OCI-M2 (cell line): Measurements from ENCODE around the gene CYP46A1.
A peak's percentile ranks its signal among the peaks of the same experiment; 100 is the strongest.

Experiments used
- DNase-seq: peaks from one replicate; lab custom pipeline; 2025; ENCODE audit not compliant: unreplicated experiment; lab: John Stamatoyannopoulos, UW

Gene CYP46A1

DNA sequence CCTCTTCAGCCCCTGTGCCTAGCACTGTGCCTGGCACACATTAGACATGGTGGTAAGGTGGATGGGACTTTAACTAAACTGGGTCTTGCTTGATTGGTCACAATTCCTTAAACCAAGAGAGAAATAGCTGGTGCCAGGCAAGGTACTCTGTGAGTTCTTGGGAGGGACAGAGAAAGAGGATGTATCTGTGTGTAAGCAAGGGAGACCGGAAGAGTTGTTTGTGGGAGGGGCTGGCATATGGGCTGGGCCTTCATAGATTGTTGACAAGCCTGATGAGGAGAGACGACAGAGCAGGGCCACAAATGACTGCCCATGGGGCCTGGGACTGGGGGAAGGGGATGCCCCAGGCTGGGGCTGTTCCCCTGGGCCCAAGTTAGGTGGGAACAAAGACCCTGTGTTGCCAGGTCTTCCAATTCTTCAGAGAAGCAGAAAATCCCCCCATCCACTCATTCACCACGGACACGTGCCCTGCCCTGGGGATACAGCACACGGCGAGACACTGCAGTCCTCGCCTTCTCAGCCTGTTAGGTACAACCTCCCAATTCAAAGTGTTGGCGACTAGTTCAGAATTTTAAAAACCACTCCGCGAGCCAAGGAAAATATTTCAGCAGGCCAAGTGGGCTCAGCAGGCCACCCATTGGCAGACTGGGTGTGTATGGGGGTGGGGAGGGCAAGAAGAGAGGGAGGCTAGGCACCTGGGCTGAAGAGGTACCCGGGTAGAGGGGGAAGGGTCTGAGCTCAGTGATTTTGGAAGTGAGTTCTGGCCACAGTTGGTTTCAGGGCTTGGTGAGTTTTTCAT is 11.4 kb upstream of the CYP46A1 start:
- DNase-seq, result no peak

DNA sequence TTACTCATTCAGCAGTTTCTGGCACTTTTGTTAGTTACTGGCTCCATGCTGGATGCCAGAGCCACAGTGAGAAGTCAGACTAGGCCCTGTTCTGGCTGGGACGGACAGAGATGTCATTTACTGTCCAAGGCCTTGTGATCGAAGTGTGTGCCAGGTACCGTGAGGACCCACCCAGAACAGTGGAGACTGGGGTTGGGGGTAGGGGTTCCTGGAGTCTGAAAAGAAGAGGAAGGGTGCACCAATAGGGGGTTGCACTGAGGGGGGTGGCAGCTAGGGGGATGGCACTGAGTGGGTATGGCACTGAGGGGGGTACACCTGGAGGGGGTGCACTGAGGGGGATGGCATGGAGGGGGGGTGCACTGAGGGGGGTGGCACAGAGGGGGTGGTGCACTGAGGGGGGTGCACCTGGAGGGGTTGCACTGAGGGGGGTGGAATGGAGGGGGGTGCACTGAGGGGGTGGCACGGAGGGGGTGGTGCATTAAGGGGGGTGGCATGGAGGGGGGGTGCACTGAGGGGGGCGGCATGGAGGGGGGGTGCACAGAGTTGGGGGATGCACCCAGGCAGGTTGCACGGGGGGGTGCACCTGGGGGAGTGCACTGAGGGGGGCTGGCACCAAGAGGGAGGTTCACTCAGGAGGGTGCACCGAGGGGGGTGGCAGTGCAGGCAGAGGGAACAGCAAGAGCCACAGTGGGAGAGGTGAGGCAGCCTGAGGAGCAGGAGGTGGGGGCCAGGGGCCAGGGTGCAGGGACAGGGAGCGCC is 10.6 kb upstream of the CYP46A1 start:
- DNase-seq, result no peak

DNA sequence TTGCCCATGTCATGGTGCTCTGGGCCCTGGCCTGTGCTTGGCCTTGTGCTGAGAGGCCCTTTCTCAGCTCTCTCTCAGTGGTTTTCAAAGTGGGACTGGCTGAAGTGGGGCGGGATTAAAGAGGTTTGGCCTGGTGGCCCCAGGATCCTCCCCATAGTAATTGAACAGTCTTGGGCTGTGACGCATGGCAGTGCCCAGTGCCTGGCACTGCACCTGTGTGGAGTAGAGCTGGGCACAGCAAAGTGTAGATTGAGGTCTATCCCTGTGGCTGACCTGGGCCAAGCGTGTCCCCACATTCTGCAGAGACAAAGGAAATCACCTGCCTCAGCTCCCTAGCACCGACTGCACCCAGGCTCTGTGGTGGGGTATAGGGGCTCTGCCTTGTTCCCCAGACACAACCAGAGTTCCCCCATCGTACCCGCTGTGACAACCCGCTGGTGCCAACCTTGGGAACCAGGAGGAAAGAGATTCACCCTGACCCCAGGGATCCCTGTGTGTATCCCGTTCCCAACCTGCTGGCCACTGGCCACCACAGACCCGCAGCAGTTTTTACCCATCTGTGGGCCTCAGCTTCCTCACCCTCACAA is 9.9 kb upstream of the CYP46A1 start:
- DNase-seq, result no peak

DNA sequence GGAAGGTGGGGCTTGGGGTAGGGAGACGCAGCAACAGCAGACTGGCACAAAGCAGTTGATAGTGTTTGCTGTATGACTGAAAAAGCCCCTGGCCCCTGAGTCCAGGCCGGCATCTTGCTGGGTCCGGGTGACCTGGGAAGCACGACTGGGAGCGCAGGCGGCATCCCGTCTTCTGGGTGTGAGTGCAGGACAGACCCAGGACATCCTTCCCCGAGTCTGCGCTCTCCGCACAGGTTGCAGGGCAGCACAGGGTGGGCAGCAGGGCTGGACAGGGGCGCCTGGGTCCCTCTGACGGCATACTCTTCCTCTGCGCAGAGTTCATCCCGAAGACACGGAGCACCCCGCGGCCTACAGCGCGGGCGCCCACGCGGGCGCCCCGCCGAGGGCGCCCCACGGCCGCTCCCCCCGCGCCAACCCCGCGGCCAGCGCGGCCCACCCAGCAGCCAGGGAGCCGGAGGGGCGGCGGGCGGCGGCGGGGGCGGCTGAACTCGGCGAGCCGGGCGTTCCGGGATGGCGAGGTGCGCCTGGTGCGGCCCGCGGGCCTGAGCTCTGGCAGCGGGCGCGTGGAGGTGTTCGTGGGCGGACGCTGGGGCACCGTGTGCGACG is 9.2 kb upstream of the CYP46A1 start:
- DNase-seq, result no peak

DNA sequence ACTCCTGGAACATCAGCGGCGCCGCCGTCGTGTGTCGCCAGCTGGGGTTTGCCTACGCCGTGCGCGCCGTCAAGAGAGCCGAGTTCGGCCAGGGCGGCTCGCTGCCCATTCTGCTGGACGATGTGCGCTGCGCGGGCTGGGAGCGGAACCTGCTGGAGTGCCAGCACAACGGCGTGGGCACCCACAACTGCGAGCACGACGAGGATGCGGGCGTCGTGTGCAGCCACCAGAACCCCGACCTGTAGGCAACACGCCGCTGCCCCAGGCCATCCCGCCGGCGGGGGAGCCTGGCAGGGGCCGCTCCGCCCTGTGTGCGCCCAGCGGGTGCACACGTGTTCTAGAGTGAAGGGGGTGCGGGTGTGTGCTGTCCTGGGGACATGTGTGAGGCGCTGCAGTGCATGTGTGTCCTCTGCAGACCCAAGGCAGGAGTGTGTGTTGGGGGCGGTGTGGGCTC is 8.7 kb upstream of the CYP46A1 start:
- no peak for DNase-seq

DNA sequence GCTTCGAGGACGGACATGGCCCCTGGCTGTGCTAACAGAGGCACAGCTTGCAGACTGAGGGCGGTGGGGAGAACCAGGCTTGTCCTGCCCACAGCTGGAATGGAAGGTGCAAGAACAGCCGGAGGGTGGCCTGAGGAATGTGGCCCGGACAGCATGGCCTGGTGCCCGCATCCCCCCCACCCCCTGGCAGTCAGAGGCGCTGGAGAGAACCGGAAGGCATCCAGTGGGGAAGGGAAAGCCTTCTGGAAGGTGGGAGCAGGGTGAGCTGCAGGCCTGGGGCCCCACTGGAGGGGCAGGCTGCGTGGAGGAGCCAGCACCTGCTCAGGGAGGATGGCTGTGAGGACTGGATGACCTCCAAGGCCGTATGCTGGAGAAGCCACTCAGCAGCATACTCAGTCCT is 8.1 kb upstream of the CYP46A1 start:
- DNase-seq, result no peak

DNA sequence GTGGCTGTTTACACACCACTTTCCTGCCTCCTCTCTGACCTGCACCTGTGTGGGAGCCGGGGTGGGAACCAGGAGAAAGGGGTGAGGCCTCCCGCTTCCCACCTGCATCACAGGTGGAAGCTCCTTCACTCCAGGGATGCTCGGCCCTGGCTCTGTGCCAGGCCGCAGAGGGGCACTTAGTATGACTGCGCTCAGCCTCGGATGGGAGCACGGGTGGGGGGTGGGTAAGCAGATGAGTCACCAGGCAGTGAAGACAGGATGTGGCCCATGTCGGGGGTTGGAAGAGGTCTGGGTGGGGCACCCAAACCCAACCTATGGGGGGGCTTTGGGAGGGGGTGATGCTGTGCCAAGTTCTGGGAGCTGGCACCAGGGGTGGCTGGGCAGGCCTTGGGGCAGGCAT is 7.4 kb upstream of the CYP46A1 start:
- DNase-seq, result no peak

DNA sequence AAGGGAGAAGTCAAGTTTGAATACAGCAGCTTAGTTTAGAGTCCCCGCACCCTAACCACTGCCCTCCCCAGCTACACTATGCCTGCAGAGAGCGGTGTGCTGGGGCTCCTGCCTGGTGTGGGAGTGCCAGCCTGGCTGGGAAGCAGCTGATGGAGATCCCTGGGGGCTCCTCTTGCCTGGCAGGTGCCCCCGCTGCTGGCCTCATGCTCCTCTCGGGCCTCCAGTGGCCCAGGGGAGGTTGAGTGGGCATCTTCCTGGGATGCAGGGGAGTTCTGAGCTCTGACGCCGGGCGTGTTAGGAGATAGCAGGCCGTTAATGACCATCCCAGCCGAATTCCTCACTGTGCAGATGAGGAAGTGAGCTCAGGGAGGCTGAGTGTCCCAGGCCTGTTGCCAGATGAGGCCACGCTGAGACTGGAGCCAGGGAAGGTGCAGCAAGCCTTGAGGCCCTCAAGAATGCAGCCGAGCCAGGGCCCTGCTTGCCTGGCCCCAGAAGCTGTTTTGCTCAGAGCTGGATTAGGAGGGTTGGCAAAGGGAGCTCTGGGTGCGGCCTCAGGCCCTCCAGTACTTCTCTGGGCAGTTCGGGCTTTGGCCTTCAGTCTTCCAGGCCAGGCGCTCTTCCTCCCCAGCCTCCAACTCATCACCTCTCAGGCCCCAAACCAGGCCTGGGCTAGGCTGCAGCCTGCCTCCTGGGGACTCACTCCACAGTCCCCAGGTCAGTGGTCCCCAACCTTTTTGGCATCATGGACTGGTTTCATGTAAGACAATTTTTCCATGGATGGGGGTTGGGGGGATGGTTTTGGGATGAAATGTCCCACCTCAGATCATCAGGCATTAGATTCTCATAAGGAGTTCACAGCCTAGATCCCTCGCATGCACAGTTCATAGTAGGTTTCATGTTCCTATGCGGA is 6.6 kb upstream of the CYP46A1 start:
- no peak for DNase-seq

DNA sequence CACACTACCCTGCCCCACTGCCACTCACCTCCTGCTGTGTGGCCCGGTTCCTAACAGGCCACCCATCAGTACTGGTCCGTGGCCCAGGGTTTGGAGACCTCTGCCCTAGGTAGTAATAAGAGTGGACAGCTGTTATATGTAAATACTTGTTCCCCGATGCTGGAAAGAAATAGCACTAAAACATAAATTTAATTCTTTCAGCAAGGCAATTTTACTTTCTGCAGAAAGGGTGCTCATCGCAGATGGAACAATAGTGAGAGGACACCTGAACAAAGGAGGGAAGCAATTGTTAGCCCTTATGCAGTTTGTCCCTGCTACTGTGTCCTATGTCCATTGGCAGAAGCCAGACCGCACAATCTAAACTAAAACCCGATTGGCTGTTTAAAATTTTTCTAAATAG is 5.9 kb upstream of the CYP46A1 start:
- DNase-seq, result no peak

DNA sequence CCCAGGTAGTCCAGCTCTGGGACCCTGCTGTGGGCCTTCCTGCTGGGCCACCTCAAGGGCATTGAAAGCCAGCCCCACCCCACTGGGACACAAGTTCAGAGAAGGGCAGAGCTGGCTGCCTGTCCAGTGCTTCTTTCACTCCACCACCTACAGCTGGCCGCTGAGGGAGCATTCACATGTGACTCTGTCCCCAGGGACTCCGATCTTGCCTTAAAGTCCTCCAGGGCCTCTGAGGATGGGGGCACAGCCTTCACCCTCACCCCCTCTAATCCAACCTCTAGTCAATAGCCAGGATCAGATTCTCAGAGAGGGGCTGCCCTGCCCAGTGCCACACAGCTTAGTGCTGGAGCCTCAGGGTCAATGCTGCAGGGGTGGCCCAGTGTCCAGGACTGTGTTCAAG is 5.0 kb upstream of the CYP46A1 start:
- DNase-seq, result no peak

DNA sequence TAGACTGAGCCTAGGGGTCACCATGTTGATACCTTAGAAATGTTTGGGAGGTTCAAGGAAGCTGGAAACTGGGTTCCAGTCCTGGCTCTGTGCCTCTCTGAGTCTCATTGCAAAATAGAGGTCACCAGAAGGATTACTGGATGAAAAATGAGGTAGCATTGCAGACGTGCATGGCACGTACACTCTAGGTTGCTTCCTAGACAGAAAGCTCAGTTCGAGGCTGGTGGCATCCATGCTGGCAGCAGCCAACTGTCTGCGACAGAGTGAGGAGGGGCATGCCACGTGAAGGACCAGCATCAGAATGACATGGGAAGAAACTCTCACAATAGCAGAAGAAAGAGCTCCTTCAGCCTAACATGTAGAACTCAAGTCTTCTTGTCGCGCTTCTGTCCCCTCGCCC is 4.6 kb upstream of the CYP46A1 start:
- no peak for DNase-seq

DNA sequence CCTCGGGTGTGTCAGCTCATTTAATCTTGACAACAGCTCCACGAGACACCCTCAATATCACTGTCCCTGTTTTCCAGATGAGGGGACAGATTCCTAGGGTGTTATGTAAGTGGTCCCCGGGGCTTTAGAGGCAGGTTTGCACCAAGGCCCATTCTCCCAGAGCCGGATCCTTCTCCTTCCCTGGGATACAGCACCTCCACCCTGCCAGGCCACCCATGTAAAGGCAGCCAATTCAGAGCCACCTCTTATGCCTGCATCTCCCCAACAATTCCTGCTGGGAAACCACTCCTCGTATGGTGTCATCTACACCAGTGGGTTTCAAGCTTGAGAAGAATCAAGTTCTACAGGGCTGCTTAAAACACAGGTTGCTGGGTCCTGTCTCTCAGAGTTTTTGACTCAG is 4.1 kb upstream of the CYP46A1 start:
- DNase-seq, result no peak

DNA sequence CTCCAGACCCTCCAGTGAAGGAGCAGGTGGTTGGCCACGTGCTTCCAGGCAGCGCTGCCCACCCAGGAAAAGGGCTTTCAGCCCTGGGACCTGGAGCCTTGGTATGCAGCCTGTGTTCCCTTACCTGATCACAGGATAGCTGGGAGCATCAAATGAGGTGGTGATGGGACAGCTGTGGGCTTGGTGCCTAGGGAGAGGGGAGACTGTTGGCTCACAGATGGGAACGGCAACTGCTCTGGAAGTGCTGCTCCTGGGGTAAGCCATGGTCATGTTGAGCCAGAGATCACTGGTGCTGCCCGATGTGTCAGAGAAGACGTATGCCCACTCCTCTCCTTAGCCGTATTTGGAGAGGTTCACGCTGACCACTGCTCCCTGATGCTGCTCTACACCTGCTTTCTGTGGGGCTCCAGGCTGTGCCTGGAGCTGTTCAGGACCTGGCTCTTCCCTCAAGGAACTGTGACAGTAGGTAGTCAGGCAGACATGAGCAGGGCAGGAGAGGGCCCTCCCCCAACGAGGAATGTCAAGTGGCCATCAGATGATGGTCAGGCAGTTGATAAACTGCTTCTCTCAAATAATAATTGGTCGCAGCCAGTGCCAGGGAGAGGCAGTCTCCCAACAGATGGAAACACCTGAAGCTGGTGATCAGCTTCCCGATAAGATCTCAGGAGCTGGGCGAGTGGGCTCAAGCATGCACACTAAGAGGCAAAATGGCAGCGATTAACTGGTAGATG is 2.8 kb upstream of the CYP46A1 start:
- no peak for DNase-seq

DNA sequence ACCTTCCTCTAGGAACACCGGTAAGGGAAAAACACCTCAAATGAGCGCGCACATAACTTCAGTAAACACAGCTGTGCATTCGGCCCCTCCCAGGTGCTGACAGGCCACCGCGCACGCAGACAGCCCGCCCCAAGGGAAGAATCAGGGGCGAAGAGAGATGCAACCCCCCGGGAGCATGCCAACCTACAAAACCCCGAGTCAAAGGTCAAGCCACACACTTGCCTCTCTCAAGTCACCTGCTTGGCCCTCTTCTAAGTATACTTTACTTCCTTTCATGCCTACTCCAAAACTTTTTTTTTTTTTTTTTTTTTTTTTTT is 2.3 kb upstream of the CYP46A1 start:
- DNase-seq, result no peak

DNA sequence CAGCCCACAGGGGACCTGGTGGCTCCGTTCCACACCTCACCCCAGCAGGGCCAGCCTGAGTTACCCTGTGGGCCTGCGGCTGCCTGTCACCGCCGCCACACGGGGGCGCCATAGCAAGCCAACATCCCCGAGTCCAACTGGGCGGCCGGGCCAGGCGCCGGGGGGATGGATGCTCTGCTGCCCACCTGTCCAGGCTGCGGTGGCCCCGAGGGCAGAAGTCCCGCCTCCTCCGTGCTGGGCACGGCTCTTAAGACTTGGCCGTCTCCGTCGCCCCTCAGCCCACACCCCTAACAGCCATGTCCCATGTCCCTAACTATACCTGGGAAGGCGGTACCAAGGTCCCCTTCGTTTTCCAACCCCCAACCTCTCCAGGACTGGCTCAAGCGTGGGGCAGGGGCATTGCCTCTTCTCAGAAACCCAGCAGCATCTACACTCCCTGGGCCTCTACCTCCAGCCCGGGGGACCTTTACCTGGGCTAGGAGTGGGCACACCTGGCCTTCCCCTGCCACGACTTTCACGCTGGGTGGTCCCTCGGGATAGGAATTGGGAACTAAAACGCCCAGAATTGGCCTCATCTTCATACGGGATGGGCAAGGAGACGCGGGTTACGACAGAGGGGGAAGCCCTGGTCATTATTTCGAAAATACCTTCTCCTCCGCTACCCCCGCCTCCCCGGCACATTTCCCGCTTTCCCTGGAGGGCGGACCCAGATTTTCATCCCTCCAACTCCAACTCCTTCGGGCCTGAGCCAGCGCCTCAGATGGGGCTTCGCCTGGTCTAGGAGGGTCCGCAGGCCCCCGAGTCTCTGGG is 1.1 kb upstream of the CYP46A1 start:
- peak; percentile 8 for DNase-seq

DNA sequence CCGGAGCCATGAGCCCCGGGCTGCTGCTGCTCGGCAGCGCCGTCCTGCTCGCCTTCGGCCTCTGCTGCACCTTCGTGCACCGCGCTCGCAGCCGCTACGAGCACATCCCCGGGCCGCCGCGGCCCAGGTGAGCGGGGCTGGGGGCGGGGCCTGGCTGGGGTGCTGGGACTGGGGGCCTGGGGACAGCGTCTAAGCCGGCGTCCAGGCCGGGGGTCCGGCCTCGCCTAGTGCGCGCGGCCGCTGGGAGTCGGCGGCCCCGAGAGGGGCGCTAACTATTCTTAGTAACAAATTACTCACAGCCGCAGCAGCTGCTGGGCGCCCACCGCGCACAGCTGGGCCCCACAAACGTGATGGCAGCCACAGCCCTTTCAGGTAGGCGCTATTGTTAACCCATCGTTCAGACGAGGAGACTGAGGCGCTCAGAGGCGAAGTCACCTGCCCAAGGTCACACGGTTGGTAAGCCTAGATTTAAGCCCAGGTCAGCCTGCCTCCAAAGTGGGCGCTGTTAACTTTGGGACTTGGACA is 374 bp downstream of the CYP46A1 start:
- no peak for DNase-seq

DNA sequence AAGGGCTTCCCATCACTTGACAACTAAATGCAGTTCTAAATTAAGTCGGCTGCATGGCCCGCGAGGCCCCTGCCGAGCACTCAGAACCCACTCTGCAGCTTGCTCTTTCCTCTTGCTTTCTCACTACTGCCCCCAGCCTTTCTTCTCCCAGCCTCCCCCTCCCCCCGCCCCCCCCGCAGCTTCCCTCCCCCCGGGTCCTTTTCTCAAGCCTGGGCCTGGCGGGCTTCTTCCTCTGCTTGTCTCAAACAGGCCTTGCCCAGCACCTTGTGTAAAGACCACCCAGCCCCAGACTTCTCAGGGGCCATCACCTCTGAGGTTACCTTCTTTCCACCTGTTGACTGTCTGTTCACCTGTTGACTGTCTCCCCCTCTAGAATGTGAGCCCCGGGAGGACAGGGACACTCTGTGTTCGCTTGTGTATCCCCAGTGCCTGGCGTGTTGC is 1.1 kb downstream of the CYP46A1 start:
- DNase-seq, result no peak

DNA sequence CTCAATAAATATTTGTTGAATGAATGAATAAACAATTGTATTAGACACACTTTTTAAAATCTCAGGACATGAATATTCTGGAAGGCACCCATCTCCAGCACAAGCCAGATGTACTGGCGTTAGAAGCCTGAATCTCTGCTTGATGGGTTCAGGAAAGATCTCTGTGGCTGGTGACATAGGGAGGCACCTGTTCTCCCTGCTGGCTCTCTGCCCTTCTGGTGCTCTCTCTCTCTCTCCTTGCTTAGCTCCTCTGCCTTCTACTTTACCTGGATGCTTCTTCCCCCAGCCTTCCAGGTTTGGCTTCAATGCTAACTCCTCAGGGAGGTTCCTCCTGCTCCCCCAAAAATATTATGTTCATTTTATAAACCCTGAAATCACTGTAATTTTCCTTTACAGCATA is 1.5 kb downstream of the CYP46A1 start:
- no peak for DNase-seq
